NCI-H128 (cell line): ENCODE results near the gene NFKBIE.

ENCODE experiments used
- DNase-seq: peaks from one replicate; lab custom pipeline; 2025; ENCODE audit not compliant: unreplicated experiment; lab: John Stamatoyannopoulos, UW

NFKBIE gene

DNA sequence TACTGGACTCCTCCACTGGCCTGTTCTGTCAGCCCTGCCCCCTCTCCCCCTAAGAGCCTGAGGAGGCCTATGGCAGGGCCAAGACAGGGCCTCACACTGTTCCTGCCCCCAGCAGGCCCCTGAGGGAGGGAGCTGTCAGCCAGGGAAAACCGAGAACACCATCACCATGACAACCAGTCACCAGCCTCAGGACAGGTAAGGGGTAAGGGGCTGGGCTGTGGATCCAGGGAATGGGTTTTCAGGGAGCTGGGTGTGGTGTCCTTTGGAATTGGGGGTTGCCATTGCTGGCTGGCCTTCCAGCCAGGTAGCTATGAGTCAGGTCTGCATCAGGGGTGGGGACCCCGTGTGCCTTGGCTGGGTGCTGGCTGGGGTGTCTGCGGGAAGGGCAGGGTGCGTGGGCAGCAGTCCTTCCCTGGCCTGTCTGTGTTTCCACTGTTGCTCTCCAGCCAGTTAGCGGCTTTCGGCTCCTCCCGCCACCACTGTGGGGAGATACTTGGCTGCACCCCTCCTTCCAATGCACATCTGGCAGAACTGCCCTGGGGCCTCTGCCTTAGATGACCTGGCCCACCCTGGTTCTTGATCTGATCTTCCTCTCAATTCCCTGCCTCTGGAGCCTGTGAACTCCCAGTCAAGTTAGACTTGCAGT lies 38.1 kb downstream of the NFKBIE start:
- DNase-seq = no peak

DNA sequence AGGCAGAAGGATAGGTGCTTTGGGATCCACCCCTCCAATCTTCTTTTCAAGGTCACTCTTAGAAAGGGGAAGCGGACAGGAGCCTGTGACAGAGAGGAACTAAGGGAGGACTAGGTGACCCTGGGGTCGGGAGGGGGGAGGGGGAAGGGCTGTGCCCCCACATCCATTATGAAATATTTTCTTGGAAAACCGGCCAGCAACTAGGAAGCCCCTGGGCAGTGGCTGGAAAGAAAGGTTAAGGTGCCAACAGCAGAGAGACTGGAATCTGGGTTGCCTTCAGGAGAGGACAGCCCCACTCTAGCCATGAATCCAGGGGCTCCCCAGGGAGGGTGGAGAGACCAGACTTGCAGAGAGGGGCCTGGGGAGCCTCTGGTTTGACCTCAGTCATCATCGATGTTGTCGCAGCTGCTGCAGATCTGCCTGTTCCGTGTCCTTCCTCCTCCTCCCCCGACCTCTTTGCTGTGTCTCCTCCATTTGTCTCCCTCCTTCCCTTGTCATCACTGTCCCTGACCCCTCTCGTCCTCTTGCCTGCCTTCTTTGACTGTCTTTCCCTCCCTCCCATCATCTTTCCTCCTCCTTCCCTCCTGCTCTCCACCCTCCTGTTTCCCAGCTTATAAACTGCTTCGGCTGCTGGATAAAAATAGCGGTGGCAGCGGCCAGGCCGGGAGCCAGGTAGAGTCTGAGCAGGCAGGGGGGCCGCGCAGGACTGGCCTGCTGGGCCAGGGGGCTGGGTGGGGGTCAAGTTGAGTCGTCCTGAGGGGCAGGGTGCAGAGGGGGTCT lies 38.8 kb downstream of the NFKBIE start:
- no peak for DNase-seq

DNA sequence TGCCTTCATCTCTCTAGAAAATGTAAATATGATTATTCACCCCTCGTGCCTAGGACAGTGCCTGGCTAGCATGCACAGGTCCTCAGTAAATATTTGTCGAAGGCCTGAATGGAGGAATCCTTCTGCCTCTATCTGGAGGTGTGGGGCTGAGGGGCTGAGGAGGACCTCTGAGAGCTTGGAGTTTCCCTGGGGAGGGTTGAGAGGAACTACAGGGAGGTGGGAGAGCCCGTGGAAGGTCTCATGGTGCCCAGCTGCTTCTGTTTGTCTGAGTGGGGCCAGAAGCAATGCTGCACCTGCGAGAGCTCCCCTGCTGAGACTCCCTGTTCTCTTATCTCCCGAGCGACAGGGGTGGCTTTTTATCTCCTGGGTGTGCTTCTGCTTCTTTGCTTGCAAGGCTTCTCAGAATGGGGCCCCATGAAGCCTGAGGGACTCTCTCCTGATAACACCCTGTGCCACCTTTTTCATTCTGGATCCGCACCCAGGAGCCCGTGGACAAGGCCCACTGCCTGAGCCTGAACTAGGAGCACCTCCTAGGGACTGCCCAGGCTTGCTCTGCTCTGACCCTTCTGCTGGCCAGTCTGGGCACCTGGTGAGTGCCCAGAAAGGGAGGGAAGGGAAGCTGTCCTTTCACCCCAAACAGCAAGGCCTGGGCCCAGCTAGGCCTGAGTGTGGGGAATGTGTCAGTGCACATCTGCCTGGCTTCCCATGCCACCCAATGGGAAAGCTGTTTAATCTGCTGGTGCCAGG lies 39.6 kb downstream of the NFKBIE start:
- no peak for DNase-seq

DNA sequence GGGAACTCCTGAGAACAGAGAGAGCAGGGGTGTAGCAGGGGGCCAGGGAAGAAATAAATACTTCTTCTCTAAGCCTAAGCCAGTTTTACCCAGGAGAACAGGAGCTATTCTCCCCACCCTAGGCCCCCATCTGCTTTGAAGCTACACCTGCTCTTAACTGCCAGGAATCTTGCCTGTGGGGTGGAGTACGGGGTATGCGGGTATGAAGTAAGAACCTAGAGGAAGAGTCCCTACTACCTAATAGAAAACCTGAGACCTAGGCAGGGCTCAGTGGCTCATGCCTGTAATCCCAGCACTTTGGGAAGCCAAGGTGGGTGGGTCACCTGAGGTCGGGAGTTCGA lies 40.4 kb downstream of the NFKBIE start:
- DNase-seq = no peak

DNA sequence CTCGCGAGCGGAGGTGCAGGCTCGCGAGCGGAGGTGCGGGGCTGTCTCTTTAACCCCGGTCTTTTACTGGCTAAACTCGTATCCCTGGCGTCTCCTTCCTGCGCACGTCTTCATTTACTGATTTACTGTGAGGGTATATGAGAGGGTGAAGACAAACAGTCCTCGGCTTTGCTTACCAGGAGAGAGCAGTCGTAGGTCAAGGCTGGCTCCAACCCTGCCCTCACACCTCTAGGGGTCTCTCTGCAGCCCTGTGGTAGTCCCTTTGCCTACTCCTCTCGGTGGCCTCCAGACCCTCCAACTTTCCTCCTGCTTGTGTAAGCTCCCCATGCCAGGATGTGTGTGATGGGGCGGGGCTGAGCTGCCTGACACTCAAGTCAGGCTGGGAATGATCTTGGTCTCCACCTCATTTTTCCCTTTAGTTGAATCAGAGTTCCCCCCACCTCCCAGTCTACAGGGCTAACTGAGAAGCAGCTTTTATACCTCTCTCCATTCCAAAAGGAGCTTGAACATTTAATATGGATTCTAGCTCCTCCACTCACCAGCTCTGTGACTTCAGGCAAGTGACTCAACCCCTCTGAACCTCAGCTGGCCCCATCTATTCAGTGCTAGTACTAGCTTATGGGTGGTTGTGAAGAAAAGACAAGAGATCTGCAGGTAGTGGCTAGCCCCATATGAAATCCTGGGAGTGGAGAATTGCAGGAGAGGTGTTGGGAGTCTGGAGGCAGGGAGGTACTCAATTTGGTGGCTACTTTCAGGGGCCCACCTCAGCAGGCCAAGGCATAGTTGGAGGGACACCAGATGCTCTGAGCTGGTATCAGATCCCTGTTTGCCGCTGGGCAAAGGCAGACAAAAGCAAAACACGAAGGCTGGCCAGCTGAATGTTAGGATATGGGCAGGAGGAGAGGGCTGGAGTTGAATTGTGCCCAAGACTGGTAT lies 41.1 kb downstream of the NFKBIE start:
- DNase-seq = no peak

DNA sequence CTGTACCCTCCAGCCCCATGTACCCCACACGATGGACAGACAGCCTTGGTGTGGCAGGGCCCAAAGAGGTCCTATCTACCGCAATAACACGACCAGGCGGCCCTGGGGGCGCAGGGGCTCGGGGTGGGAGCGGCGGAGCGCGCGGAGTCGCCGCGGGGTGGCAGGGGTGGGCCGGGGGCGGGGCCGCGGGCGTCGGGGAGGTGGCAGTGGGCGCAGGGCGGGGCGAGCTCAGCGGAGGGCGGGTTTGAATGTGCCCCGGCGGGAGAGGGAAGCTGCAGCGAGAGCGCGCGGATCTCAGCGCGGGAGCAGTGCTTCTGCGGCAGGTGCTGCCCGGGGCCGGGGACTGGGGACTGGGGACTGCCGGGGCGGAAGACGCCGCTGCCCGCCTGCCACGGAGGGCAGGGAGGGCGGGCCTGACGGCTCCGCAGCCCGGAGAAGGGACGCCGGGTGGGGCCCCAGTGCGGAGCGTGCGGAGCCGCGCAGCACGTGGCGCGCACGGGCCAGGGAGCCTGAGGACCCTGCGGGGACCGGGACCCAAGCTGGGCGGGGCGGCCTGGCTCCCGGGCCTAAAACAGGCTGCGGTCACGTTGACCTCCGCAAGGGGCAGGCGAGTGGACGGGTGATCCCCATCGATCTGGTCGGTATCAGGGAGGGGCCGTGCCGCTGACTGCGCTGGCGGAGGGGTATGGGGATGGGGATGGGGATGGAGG lies 41.9 kb downstream of the NFKBIE start, which contains the start of gene SLC29A1:
Gene SLC29A1 (plus strand): TSS at position 277 of the 710 bp plus-strand sequence. CDS start 3,719 bp downstream, outside the sequence.
- peak; percentile 28 for DNase-seq

DNA sequence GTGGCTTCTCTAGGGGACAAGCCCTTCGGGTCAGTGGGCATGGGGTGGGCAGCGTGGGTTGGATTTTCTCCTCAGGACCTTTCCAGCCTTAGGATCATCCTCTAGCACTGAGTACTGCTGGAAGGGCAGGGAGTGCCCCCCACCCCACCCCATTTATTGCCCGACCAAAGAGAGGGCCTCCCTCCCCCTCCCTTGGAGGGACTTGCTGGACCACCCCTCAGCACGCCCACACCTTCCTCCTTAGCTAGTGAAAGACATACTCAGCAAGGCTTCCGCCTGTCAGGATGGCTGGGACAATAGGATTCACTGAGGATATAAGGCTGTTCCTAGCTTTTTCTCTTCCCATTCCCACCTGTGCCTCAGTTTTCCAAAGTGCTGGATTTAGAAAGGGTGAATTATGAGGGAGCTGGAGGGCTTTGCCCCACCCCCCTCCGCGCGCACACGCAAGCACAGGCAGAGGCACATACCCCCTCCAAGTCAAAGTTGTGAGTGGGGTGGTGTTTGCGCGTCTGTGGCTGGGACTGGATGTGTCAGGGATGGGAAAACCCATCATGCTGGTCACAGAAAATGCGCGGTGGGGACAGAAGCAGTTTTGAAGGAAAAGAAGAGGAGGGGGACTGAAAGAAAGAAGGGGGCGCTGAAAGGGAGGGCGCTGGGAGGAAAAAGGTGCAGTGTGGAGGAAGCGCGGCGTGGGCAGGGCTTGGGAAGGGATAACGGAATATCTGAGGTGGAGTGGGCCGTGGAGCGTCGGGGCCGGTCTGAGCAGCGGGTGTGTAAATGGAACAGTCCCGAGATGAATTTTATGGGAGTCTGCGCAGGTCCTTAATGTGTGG lies 42.6 kb downstream of the NFKBIE start:
- no peak for DNase-seq

DNA sequence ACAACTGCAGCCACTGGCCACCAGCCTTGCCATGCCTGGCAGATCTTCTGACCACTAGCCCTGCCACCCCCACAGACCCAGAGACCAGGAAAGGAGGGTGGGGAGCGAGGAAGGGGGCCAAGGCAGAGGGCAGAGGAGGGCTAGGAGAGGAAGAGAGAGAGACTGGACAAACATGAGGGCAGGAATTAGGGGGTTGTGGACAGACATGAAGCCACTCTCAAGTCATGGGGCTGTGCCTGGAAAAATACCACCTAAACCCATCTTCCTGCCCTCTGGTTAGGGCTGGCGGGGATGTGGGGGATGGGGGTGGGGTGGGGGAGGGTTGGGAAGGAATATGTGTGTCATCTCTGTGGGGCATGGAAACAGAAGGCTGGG lies 43.4 kb downstream of the NFKBIE start:
- no peak for DNase-seq

DNA sequence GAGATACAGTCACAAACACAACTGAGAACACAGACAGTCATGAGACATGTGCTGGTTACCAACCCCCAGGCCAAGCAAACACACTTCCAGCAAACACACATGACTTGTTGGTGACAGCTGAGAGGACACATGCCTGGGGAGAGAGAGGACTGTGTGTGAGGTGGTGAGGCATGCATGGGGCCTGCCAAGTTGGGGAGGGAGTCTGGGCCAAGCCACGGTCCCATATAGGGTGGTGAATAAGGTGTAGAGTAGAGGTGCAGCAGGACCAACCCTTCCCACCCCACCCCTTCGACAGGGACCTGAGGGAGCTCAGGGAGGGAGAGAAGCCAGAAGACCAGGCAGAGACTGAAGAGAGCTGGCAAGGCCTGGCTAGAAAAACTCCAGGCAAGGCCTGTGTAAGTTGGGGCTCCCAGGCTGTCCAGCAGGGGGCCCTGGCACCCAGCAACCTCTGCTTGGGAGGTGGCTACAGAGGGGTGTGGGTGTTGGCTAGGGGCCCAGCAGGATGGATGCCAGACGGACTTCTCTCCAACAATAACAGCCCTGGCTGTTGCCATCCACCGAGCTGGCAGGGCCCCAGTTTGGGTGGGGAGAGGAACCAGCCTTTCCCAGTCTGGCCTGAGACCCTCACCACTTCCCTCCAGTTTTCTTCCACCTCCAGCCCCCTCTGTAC lies 43.9 kb downstream of the NFKBIE start:
- DNase-seq = no peak

DNA sequence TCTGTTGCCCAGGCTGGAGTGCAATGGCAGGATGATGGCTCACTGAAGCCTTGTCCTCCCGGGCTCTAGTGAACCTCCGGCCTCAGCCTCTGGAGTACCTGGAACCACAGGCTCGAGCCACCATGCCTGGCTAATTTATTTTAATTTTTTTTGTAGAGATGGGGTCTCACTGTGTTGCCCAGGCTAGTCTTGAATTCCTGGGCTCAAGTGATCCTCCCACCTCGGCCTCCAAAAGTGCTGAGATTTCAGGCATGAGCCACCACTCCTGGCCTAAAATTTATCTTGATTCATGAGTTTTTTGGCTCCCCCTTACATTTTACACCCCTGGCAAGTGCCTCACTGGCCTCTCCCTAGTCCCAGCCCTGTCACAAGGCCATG lies 44.4 kb downstream of the NFKBIE start:
- DNase-seq = no peak

DNA sequence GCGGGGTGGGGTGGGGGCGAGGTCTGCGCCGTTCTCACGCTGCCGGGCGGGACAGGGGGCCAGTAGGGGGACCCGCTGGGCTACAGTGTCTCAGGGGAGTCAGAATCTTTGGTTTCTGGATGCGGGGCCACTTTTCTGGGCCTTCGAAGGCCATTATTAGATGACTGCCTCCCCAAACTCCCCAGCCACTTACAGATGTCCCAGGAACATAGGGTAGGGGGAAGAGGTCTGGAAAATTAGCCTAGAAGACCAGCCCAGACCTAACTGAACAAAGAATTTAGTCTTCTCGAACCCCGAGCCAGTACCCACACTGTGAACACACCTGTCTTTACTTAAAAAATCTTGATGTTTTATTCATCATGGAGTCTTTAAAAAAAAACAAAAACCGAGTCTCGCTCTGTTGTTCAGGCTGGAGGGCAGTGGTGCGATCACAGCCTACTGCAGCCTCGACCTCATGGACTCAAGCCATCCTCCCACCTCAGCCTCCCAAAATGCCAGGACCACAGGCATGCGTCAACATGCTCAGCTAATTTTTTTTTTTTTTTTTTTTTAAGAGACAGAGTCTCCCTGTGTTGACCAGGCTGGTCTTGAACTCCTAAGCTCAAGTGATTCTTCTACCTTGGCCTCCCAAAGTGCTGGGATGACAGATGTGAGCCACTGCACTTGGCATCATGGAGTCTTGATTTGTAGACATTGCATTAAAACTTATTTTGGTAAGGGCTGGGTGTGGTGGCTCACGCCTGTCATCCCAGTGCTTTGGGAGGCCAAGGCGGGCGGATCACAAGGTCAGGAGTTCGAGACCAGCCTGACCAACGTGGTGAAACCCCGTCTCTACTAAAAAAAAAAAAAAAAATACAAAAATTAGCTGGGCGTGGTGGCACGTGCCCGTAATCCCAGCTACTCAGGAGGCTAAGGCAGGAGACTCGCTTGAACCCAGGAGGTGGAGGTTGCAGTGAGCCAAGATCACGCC lies 45.3 kb downstream of the NFKBIE start:
- DNase-seq = no peak

DNA sequence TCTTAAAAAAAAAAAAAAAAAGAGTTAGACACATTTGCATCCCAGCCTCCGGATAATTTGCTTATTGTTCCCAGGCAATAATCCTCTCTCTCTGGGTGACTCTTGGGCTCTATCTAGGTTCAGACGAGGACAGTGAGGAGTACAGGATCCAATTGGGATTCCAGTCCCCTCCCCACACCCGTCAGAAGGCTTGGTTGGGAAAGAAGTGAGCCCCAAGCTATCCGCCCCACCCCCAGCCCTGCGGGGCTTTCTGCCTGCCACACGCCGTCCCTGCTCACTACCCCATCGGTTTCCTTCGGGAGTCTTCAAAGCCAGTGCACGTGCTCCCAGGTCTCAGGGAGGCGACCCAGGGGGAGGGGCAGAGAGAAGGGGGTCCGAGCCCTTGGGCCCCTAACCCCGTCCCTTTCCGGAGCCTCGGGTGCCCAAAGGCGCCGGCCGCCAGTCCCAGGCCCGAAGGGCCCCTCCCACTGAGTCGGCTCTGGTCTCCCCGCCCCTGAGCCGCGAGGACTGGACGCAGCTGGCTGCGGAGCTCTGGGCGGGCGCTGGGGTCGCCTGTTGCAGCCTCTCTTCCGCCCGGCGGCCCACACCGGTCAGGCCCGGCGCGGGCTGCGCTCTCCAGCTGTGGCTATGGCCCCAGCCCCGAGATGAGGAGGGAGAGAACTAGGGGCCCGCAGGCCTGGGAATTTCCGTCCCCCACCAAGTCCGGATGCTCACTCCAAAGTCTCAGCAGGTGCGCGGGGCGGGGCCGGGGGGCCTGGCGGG lies 46.1 kb downstream of the NFKBIE start:
- no peak for DNase-seq

DNA sequence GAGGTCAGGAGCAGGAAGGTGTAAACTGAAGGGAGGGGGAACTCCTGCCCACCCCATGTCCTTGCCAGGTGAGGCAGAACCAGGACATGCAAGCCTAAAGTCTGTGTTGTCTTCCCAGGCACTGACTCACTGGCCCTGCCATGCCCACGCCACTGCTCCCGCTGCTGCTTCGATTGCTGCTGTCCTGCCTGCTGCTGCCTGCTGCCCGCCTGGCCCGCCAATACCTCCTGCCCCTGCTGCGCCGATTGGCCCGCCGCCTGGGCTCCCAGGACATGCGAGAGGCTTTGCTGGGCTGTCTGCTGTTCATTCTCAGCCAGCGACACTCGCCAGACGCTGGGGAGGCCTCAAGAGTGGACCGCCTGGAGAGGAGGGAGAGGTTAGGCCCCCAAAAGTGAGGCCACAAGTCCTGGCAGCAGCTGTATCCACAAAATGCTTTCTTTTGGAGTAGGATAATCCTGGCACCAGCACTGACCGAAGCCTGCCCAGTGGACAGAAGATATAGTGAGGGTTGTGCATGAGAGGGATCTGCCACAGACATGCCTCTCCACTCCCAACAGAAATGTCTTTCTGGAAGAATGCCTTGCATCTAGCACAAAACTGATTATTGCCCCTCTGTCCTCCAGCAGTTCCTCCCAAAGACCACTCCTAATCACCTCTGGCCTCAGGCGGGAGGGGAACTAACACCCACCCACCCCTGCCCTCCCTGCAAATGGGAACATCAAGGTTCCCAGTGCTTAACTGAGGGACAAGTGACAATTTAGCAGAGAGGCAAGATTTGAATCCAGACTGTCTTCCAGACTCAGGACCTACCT lies 47.8 kb downstream of the NFKBIE start:
- DNase-seq = no peak

DNA sequence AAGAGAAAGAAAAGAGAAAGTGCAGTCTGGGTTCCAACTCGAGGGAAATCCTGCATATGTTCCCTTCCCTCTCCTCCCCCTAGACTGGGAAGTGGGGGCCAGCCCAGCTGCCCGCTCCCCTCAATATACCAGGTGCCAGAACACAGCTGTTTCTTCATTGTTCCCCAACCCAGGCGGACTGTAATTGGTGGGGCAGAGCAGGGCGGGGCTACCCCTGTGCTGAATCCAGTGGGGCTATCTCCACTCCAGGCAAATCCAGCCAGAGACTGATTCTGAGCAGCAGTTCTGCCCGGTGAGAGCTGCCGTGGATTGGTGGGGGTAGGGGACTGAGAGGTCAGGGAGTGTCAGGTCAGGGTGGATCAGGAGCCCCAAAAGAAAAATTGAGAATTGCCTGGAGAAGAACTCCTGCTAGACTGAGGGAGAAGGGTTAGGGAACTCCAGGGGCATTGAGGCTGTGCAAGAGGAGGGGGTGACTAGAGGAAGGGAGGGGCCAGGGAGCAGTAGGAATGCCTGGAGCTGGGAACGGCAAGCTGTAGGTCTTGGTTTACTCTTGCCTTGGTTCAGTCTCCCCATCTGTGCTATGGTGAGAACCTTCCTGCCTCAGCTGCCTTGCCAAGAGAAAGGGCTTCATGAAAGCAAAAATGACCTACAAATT lies 48.5 kb downstream of the NFKBIE start, which contains the start of gene MYMX:
Gene MYMX (plus strand): TSS at position 250 of the 655 bp plus-strand sequence. CDS start 546 bp downstream, outside the sequence.
- DNase-seq = no peak

DNA sequence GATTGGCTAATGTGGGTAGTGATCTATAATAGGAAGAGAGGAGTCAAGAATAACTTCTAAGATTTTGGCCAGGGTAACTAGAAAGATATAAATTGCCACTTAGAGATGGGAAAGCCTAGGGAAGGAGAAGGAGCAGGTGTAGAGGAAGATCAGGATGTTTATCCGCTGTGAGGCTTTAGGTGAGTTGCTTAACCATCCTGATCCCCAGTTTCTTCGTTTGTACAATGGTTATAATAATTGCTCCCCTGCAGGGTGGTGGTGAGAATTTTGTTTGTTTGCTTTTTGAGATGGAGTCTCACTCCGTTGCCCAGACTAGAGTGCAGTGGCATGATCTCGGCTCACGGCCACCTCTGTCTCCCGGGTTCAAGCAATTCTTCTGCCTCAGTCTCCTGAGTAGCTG lies 51.0 kb downstream of the NFKBIE start:
- no peak for DNase-seq

DNA sequence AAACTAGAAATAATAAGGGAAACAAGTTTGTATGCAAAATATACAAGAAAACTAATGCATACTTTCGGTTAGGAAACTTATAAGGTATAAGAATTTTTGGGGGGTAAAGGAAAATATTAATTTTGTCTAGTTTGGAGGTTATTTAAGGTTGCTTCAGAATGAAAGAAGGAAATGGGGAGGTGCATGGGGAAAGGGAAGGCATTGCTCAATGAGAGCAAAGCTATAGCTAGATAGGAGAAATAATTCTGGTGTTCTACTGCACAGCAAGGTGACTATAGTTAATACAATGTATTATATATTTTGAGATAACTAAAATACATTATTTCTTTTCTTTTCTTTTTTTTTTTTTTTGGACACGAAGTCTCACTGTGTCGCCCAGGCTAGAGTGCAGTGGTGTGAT lies 54.1 kb downstream of the NFKBIE start:
- no peak for DNase-seq
